Sigmoid colon (tissue), 7 donors: ENCODE measurements around the gene CCDC24. TPM values are rescaled to one million over a fixed set of nuclear protein-coding genes. Genes with fewer than 3 reads are reported as not detected.

Experiments
- DNase-seq: peaks from one replicate; pipeline ENCODE4 v3.0.0-alpha.2; 2019
- H3K27ac ChIP-seq, 4 donors: fragments of 200-600 bp; sonication (generic); one replicate each; pipeline ENCODE4 v1.5.1; 2016 to 2019; ENCODE audit warnings: mild to moderate bottlenecking in 1 of 4
- H3K27me3 ChIP-seq, 3 donors: fragments of 200-600 bp; sonication (generic); one replicate each; pipeline ENCODE4 v1.5.1; 2019; ENCODE audit warnings: mild to moderate bottlenecking in 1 of 3
- H3K36me3 ChIP-seq, 4 donors: fragments of 200-600 bp; sonication (generic); one replicate each; pipeline ENCODE4 v1.5.1; 2016 to 2019
- H3K4me1 ChIP-seq, 4 donors: fragments of 200-600 bp; sonication (generic); one replicate each; pipeline ENCODE4 v1.5.1; 2017 to 2019
- H3K4me3 ChIP-seq, 4 donors: fragments of 200-600 bp; sonication (generic); one replicate each; pipeline ENCODE4 v1.5.1; 2017 to 2019; ENCODE audit warnings: mild to moderate bottlenecking in 2 of 4, moderate library complexity in 1 of 4
- H3K9me3 ChIP-seq, 4 donors: fragments of 200-600 bp in 3 of 4; sonication (generic) in 3 of 4; one replicate each; pipeline versions ENCODE4 v1.5.1 to v1.6.1; 2013 to 2019
- CTCF ChIP-seq, 4 experiments: fragments of 450-650 bp in 3 of 4; fragments of 200-600 bp in 1 of 4; IDR thresholded peaks; one replicate each; pipeline ENCODE4 v1.5.1; 2016 to 2019; ENCODE audit warnings: antibody characterized with exemption in 4 of 4, mild to moderate bottlenecking in 3 of 4, moderate library complexity in 2 of 4
- EP300 ChIP-seq, 4 donors: sonication (generic); formaldehyde crosslinking; IDR thresholded peaks; one replicate each; pipeline ENCODE4 v1.6.1; 2017; ENCODE audit warnings: antibody characterized with exemption in 4 of 4
- POLR2A ChIP-seq, 2 donors: fragments of 450-650 bp; IDR thresholded peaks; one replicate each; pipeline ENCODE4 v1.6.1; 2016; ENCODE audit warnings: antibody characterized with exemption in 2 of 2, mild to moderate bottlenecking in 2 of 2, moderate library complexity in 2 of 2
- POLR2AphosphoS5 ChIP-seq, 4 donors: sonication (generic); formaldehyde crosslinking; IDR thresholded peaks; one replicate each; pipeline ENCODE4 v1.6.1; 2017; ENCODE audit warnings: antibody characterized with exemption in 4 of 4
- WGBS, 2 donors: extraction: QIAGEN DNeasy Blood & Tissue Kit; methylation state at CpG; one replicate each; pipeline ENCODE4 v1.1.7; 2013; 5-methylcytosine and 5-hydroxymethylcytosine counted together
- intact Hi-C: fragments of 100-400 bp; cut with DNase I; formaldehyde crosslinking; loops from one replicate; pipeline ENCODE4 v1.15.1; 2023
- polyA plus RNA-seq, 3 donors: library from polyadenylated mRNA; stranded (reverse); fragments of 200-250 nt; gene quantifications; one replicate each; pipeline ENCODE4 v1.2.3, GENCODE V29; 2013
- total RNA-seq, 4 donors: library from RNA; depleted of rRNA; stranded (reverse); fragments of >200 nt; gene quantifications; one replicate each; pipeline ENCODE4 v1.1.0, GENCODE V29; 2016
- donor health status: healthy with polysubstance abuse.
- donor health status: Bipolar disorder and iron deficiency.
- donor health status: healthy.

The CCDC24 gene
- total and polyA plus RNA-seq, 7 donors = 2.7 to 19.2 (median 6.6) TPM

- H3K4me1 ChIP-seq = peaks cover 0 to 18% (median 11%) of the 10 kb centered on the region in 4 donors
- WGBS, 2 donors = 91 to 95% methylated on average over 6 of the region's 6 CpGs
- H3K27ac ChIP-seq = no peak overlapping the region
- H3K9me3 ChIP-seq = no peaks in the 10 kb centered on the region
- no peaks in the 10 kb centered on the region for H3K27me3 ChIP-seq
- TF ChIP-seq POLR2A (IDR thresholded peaks at IDR 0.05) (no peak), CTCF (IDR thresholded peaks at IDR 0.05) (no peak), EP300 (IDR thresholded peaks at IDR 0.05) (no peak), POLR2AphosphoS5 (IDR thresholded peaks at IDR 0.05) (no peak)
- no peak for DNase-seq
- H3K36me3 ChIP-seq = peaks cover 0 to 42% (median 13%) of the 10 kb centered on the region in 4 donors
- H3K4me3 ChIP-seq = no peak overlapping the region
- intact Hi-C loops = no loop called here
Measured at GRCh38 chr1:43968348-43968948, 23.0 kb upstream of the CCDC24 start.

GRCh38 chr1:43969416-43969745, 22.0 kb upstream of the CCDC24 start:
- Histone ChIP-seq H3K4me3 (peak overlapping the region in 3 of 4 donors; percentile 63 to 90 (median 69)), H3K27me3 (no peaks in the 10 kb centered on the region), H3K36me3 (peaks cover 0 to 33% (median 11%) of the 10 kb centered on the region in 4 donors), H3K27ac (no peak overlapping the region), H3K9me3 (no peaks in the 10 kb centered on the region), H3K4me1 (peaks cover 0 to 26% (median 14%) of the 10 kb centered on the region in 4 donors)
- no peak for TF ChIP-seq CTCF (IDR thresholded peaks at IDR 0.05)
- TF ChIP-seq POLR2AphosphoS5 (IDR thresholded peaks at IDR 0.05) = no peak
- no peak for TF ChIP-seq EP300 (IDR thresholded peaks at IDR 0.05)
- TF ChIP-seq POLR2A (IDR thresholded peaks at IDR 0.05) = no peak
- intact Hi-C loops = no loop called here
- DNase-seq = no peak
- 64 to 65% methylated on average over 7 of the region's 7 CpGs for WGBS, 2 donors

- WGBS, 2 donors = 0 to 1% methylated on average over 47 of the region's 47 CpGs
- DNase-seq = peak; percentile 99
- no peaks in the 10 kb centered on the region for H3K9me3 ChIP-seq
- intact Hi-C loops = loop anchor here (1.0 kb wide), 1 partner anchor 24 kb away; the partner anchor contains the start of gene IPO13
- H3K27me3 ChIP-seq = no peaks in the 10 kb centered on the region
- TF ChIP-seq POLR2AphosphoS5 (IDR thresholded peaks at IDR 0.05) (peak in 1 of 4 donors; percentile 25), EP300 (IDR thresholded peaks at IDR 0.05) (no peak), POLR2A (IDR thresholded peaks at IDR 0.05) (no peak), CTCF (IDR thresholded peaks at IDR 0.05) (peak in 1 of 4 experiments; percentile 23)
- H3K36me3 ChIP-seq = peaks cover 0 to 28% (median 10%) of the 10 kb centered on the region in 4 donors
- H3K27ac ChIP-seq = peak within 1 kb of the TSS; percentile 17 to 60 (median 37)
- peaks cover 0 to 27% (median 14%) of the 10 kb centered on the region in 4 donors for H3K4me1 ChIP-seq
- peak within 1 kb of the TSS; percentile 63 to 90 (median 66) for H3K4me3 ChIP-seq
Measured at GRCh38 chr1:43969746-43970466, 21.5 kb upstream of the CCDC24 start, which contains the start of gene DPH2. DPH2 (plus strand) TSS chr1:43970010; CDS start chr1:43970176, 166 bp downstream.

DNA sequence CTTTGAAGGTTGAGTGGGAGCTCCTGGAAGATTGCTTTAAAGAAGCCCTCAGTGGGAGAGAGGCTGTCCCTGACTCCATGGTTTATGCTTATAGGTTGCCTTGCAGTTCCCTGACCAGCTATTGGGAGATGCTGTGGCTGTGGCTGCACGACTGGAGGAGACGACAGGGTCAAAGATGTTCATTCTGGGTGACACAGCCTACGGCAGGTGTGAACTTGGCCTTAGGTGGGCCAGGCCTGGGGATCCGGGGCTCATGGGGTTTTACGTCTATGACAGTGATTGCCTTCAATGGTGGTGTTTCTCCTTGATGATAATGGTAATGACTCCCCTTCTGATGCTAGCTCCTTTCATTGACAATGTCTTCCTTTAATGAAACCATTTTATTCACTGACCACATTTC, 20.9 kb upstream of the CCDC24 start:
- H3K9me3 ChIP-seq = no peaks in the 10 kb centered on the region
- H3K27ac ChIP-seq = peak overlapping the region in 2 of 4 donors; percentile 42 to 60
- H3K36me3 ChIP-seq = peaks cover 0 to 24% (median 10%) of the 10 kb centered on the region in 4 donors
- no peak for DNase-seq
- peak overlapping the region; percentile 63 to 90 (median 66) for H3K4me3 ChIP-seq
- peaks cover 0 to 30% (median 15%) of the 10 kb centered on the region in 4 donors for H3K4me1 ChIP-seq
- no peak for TF ChIP-seq POLR2A (IDR thresholded peaks at IDR 0.05)
- TF ChIP-seq CTCF (IDR thresholded peaks at IDR 0.05) = no peak
- TF ChIP-seq POLR2AphosphoS5 (IDR thresholded peaks at IDR 0.05) = no peak
- no peak for TF ChIP-seq EP300 (IDR thresholded peaks at IDR 0.05)
- intact Hi-C loops = loop anchor here (1.0 kb wide), 1 partner anchor 24 kb away; the partner anchor contains the start of gene IPO13
- WGBS, 2 donors = 31 to 55% methylated on average over 5 of the region's 5 CpGs
- H3K27me3 ChIP-seq = no peaks in the 10 kb centered on the region
